Aorta (tissue), 5 donors: ENCODE measurements around the gene ROBO1. TPM values are rescaled to one million over a fixed set of nuclear protein-coding genes. Genes with fewer than 3 reads are reported as not detected.

Experiments
- ATAC-seq: fragments of 200-7000 bp; cut with Tn5 transposase; one replicate; pipeline ENCODE4 v1.9.1; 2022; ENCODE audit warnings: moderate library complexity; ENCODE audit not compliant: low FRiP score
- DNase-seq, 2 donors: peaks; one replicate each; pipeline ENCODE4 v3.0.0-alpha.2; 2020
- H3K27ac ChIP-seq, 2 donors: one replicate each; pipeline ENCODE4 v1.5.1; 2013; ENCODE audit warnings: low read length in 2 of 2, mild to moderate bottlenecking in 2 of 2, moderate library complexity in 2 of 2, control low read depth in 1 of 2, inconsistent platforms in 1 of 2, low read depth in 1 of 2
- H3K27me3 ChIP-seq, 2 donors: one replicate each; pipeline ENCODE4 v1.6.1; 2013; ENCODE audit warnings: control low read depth in 1 of 2, low read length in 1 of 2, mild to moderate bottlenecking in 1 of 2, moderate library complexity in 1 of 2; ENCODE audit not compliant: insufficient read depth in 2 of 2, control insufficient read depth in 1 of 2
- H3K36me3 ChIP-seq, 2 donors: one replicate each; pipeline ENCODE4 v1.6.1; 2013; ENCODE audit warnings: control low read depth in 1 of 2, low read length in 1 of 2, mild to moderate bottlenecking in 1 of 2; ENCODE audit not compliant: insufficient read depth in 2 of 2, control insufficient read depth in 1 of 2
- H3K4me1 ChIP-seq, 2 donors: one replicate each; pipeline ENCODE4 v1.6.1; 2013; ENCODE audit warnings: low read length in 2 of 2, control low read depth in 1 of 2, mild to moderate bottlenecking in 1 of 2, moderate library complexity in 1 of 2; ENCODE audit not compliant: insufficient read depth in 2 of 2, control insufficient read depth in 1 of 2
- H3K4me3 ChIP-seq, 2 donors: one replicate each; pipeline ENCODE4 v1.5.1; 2013; ENCODE audit warnings: low read length in 2 of 2, control low read depth in 1 of 2, mild to moderate bottlenecking in 1 of 2
- H3K9me3 ChIP-seq: one replicate; pipeline ENCODE4 v1.6.1; 2013; ENCODE audit warnings: mild to moderate bottlenecking, low read length; ENCODE audit not compliant: control insufficient read depth
- WGBS, 2 donors: extraction: QIAGEN DNeasy Blood & Tissue Kit; methylation state at CpG; one replicate each; pipeline ENCODE4 v1.1.7; 2013; 5-methylcytosine and 5-hydroxymethylcytosine counted together
- intact Hi-C, 2 donors: fragments of 100-400 bp; cut with DNase I; formaldehyde crosslinking; loops; one replicate each; pipeline versions ENCODE4 v1.14.2 to v1.15.0; 2022
- polyA plus RNA-seq, 2 donors: library from polyadenylated mRNA; stranded (reverse); fragments of 200-250 nt; gene quantifications; one replicate each; pipeline ENCODE4 v1.2.3, GENCODE V29; 2013
- total RNA-seq, 2 donors: library from RNA; stranded (reverse); fragmentation: NEBNext Ultra II Directional; extraction: Animal tissue kit (Norgen Biotek cat#: 25700); gene quantifications; one replicate each; pipeline ENCODE4 v1.2.1, GENCODE V29; 2021
- donor health status: healthy with polysubstance abuse.
- donor health status: Bipolar disorder and iron deficiency.
- donor health status: DM: no; HTN: no; CAD: no.
- donor health status: DM: no; HTN: no; CAD: no.
- donor health status: DM: yes; HTN: yes; CAD: no.

ROBO1 gene
- total and polyA plus RNA-seq, 4 donors: 2.1 to 33.1 (median 16.6) TPM

DNA sequence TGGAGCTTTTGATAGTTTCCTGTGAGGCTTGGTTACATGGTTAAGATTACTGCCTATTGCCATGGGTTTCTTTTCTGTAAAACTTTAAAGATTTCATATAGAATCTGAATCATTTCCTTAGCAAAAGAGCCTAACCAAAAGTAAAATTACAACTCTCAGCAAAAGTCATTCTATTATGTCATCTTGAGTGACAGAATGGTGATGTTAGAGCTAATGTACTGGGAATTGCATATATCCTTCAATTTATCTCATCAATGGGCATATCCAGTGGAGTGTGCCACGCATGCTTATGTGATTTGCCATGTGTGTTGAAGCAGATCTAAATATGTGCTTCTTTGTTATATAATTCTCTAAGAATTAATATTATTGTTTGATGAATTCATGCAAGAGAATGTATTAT lies 212.1 kb downstream of the ROBO1 start:
- Histone ChIP-seq H3K4me1 (no peaks in the 10 kb centered on the region), H3K9me3 (peaks cover 1% of the 10 kb centered on the region), H3K36me3 (no peaks in the 10 kb centered on the region), H3K4me3 (no peak overlapping the region), H3K27me3 (no peaks in the 10 kb centered on the region), H3K27ac (no peak overlapping the region)
- DNase-seq (no peak), ATAC-seq (no peak)
- intact Hi-C loops: no loop called here
- 74 to 80% methylated on average over 1 of the region's 1 CpG for WGBS, 2 donors

DNA sequence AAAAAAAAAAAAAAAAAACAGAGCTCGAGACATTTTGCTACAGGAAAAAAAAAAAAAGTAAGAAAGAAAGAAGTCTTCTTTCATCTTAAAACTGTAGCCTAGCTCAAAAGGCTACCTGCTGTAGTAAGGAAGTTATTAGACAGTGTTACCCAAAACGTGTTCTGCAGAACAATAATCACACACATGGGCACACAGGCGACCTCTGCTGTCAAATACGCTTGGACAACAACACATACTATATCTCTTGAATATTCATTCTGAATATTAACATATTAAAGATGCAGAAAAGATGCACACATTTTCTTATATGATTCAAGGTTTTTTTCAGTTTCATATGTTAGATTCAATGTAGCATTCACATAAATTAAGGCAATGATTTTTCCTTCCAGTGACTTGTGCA lies 215.8 kb downstream of the ROBO1 start:
- no peak for DNase-seq
- H3K4me1 ChIP-seq: no peaks in the 10 kb centered on the region
- no peaks in the 10 kb centered on the region for H3K36me3 ChIP-seq
- H3K4me3 ChIP-seq: no peak overlapping the region
- no peak overlapping the region for H3K27ac ChIP-seq
- no peaks in the 10 kb centered on the region for H3K27me3 ChIP-seq
- ATAC-seq: no peak
- intact Hi-C loops: no loop called here
- no peaks in the 10 kb centered on the region for H3K9me3 ChIP-seq
- WGBS, 2 donors: 39 to 45% methylated on average over 4 of the region's 4 CpGs

DNA sequence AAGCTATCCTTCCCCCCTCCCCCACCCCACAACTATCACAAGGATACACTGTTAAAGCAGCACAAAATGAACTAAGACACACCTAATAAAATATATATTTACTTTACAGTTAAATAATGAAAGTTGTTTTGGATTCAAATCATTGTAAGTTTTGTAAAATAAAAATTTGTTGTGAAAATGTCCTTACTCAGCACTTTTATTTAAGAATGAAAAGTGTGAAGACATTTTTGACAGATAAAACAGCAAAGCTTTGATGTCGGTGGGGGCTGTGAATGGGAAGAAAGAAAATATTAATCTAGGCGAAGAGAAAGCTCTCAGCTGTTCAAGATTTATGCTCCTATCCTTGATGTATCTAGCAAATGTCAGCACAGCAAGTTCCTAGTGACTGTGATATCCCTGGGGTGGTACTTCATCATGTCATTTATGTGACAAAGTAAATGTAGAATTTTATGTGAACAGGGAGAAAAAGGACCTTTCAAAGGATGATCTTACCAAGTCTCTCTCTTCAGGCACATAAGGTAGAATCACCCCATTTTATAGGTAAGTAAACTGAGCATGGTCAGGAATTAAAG lies 216.4 kb downstream of the ROBO1 start:
- Histone ChIP-seq H3K27me3 (no peaks in the 10 kb centered on the region), H3K4me1 (no peaks in the 10 kb centered on the region), H3K9me3 (no peaks in the 10 kb centered on the region), H3K27ac (no peak overlapping the region), H3K4me3 (no peak overlapping the region), H3K36me3 (no peaks in the 10 kb centered on the region)
- ATAC-seq (no peak), DNase-seq (no peak)
- 11 to 33% methylated on average over 2 of the region's 2 CpGs for WGBS, 2 donors
- intact Hi-C loops: no loop called here

DNA sequence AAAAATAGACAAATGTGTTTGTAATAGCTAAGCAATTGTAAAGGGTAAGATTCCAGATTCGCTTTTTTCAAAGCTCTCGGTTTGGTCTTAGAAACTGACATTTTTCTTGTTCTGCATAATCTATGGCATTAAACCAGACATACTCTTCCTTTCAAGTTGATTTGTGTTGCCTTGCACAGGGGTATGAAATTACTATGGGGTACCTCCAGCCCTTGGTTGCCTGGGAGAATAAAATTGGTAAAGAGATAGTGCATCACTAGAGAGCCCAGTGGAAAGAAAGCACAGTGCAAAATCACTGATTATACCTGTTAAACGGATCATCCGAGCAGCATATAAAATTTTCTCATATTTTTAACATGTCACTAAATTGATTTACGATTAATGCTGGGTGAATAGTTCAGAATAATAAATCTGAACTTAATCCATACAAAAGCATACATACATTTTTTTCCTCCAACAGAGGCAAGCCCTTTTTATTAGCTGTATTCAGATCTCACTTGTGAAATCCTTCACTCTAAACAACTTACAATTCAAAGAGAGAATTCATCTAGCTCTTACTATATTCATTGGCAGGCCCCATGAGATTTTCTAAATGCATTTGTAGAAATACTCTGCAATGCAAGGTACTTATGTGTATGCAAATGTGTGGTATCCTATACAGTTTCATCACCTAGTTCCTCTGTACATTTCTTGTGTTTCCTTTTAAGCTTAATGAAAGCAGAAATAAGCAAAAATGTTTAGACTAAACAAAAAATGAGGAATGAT lies 224.4 kb downstream of the ROBO1 start:
- Histone ChIP-seq H3K4me3 (no peak overlapping the region), H3K36me3 (no peaks in the 10 kb centered on the region), H3K4me1 (no peaks in the 10 kb centered on the region), H3K9me3 (no peaks in the 10 kb centered on the region), H3K27ac (no peak overlapping the region), H3K27me3 (no peaks in the 10 kb centered on the region)
- 43 to 54% methylated on average over 5 of the region's 5 CpGs for WGBS, 2 donors
- DNase-seq (no peak), ATAC-seq (no peak)
- intact Hi-C loops: no loop called here

GRCh38 chr3:79534727-79535126 lies 233.1 kb downstream of the ROBO1 start:
- Histone ChIP-seq H3K36me3 (no peaks in the 10 kb centered on the region), H3K27me3 (no peaks in the 10 kb centered on the region), H3K9me3 (no peaks in the 10 kb centered on the region), H3K27ac (no peak overlapping the region), H3K4me1 (no peaks in the 10 kb centered on the region), H3K4me3 (no peak overlapping the region)
- intact Hi-C loops: no loop called here
- ATAC-seq (no peak), DNase-seq (no peak)
- 35 to 49% methylated on average over 4 of the region's 4 CpGs for WGBS, 2 donors

DNA sequence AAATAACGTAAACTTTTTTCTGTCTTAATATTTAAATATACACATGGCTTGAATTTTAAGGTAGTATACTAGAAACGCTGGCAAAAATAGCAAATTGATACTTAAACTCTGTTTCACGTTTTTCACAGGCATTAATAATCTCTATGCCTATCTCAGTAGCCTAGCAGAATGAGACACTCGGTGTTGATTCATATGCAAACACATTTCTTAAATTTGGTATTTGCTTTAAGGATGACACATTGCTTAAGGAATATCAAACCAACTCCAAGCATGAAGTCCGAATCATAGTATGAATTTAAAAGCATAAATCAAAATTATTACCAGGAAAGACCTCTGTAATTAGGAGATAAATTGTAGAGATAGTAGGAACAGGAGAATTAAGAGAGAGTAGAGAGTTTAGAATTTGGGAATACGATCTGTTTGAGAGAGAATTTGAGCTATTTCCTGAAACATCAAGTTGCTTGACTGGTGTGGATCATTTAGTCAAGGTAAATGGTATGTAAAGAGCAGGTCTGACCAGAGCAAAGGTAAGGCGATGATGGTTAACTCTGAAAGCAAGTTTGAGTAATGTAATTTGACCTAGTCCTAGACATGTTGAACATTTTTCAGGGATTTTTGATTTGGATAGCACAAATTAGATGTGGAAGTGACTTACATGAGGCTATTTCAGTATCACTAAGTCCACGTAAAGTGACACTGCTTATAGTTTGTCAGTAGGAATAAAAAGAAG lies 236.1 kb downstream of the ROBO1 start:
- Histone ChIP-seq H3K27ac (no peak overlapping the region), H3K9me3 (no peaks in the 10 kb centered on the region), H3K4me3 (no peak overlapping the region), H3K36me3 (no peaks in the 10 kb centered on the region), H3K4me1 (no peaks in the 10 kb centered on the region), H3K27me3 (no peaks in the 10 kb centered on the region)
- ATAC-seq (no peak), DNase-seq (no peak)
- intact Hi-C loops: no loop called here
- 54 to 79% methylated on average over 8 of the region's 8 CpGs for WGBS, 2 donors

DNA sequence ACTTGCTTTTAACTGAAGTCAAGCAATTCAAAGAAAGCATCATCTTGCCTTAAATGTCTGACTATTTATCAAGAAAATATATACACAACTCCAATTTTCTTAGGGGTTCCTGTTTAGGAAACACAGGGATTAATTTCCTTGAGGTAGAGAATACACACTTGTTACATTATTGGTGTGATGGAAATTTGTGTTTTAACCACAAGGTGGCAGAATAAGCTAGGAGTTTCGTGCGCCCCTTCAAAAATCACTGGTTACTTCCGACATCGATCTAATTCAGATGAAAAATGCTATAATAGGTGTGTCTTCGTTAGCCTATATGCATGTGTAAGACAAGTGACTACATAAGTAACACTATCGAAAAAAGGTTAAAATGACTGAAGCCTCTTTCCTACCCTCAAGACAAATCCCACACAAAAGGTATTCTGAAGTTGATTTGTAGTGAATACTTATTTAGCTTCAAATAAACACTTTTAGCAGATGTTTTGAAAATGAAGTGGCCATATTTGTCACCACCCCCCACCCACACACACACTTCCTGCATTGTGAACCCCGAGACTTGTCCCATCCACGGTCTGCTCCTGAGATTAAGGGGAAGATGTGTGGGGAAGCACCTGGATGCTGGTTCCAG lies 246.5 kb downstream of the ROBO1 start:
- H3K27me3 ChIP-seq: no peaks in the 10 kb centered on the region
- H3K4me1 ChIP-seq: no peaks in the 10 kb centered on the region
- no peak overlapping the region for H3K4me3 ChIP-seq
- H3K9me3 ChIP-seq: no peaks in the 10 kb centered on the region
- H3K36me3 ChIP-seq: no peaks in the 10 kb centered on the region
- WGBS, 2 donors: 8 to 13% methylated on average over 8 of the region's 8 CpGs
- ATAC-seq: no peak
- intact Hi-C loops: no loop called here
- DNase-seq: no peak
- no peak overlapping the region for H3K27ac ChIP-seq

GRCh38 chr3:79517766-79518413 lies 249.9 kb downstream of the ROBO1 start:
- DNase-seq: no peak

More at GRCh38 chr3:79517766-79518413, 249.9 kb downstream of the ROBO1 start:
- Histone ChIP-seq H3K4me1 (no peaks in the 10 kb centered on the region), H3K36me3 (no peaks in the 10 kb centered on the region), H3K4me3 (no peak overlapping the region), H3K27me3 (no peaks in the 10 kb centered on the region), H3K9me3 (no peaks in the 10 kb centered on the region), H3K27ac (no peak overlapping the region)
- WGBS, 2 donors: 34 to 35% methylated on average over 2 of the region's 2 CpGs
- intact Hi-C loops: no loop called here
- ATAC-seq: no peak
